ENCODE data around the gene LUM.

- TF ChIP-seq CTCF (IDR thresholded peaks at IDR 0.05) = no peak
- TF ChIP-seq, protein P1, sequence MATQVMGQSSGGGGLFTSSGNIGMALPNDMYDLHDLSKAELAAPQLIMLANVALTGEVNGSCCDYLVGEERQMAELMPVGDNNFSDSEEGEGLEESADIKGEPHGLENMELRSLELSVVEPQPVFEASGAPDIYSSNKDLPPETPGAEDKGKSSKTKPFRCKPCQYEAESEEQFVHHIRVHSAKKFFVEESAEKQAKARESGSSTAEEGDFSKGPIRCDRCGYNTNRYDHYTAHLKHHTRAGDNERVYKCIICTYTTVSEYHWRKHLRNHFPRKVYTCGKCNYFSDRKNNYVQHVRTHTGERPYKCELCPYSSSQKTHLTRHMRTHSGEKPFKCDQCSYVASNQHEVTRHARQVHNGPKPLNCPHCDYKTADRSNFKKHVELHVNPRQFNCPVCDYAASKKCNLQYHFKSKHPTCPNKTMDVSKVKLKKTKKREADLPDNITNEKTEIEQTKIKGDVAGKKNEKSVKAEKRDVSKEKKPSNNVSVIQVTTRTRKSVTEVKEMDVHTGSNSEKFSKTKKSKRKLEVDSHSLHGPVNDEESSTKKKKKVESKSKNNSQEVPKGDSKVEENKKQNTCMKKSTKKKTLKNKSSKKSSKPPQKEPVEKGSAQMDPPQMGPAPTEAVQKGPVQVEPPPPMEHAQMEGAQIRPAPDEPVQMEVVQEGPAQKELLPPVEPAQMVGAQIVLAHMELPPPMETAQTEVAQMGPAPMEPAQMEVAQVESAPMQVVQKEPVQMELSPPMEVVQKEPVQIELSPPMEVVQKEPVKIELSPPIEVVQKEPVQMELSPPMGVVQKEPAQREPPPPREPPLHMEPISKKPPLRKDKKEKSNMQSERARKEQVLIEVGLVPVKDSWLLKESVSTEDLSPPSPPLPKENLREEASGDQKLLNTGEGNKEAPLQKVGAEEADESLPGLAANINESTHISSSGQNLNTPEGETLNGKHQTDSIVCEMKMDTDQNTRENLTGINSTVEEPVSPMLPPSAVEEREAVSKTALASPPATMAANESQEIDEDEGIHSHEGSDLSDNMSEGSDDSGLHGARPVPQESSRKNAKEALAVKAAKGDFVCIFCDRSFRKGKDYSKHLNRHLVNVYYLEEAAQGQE (IDR thresholded peaks at IDR 0.05; ENCODE audit: insufficient read depth in 1 of 2, low read depth in 2 of 2, low read length in 1 of 2) = no peak
Measured at GRCh38 chr12:91113621-91114020, 2.3 kb upstream of the LUM start.

Data from Panc1 (cell line).